Mesendoderm (in vitro differentiated cells): Measurements from ENCODE around the gene CMKLR1.

ENCODE experiments used
- DNase-seq: peaks from one replicate; pipeline ENCODE4 v3.0.0; 2013
- H2AK5ac ChIP-seq: 2 replicates; pipeline ENCODE4 v1.6.1; 2013; ENCODE audit warnings: low read length, inconsistent platforms
- H2BK120ac ChIP-seq: 2 replicates; pipeline ENCODE4 v1.6.1; 2013; ENCODE audit warnings: low read depth, mild to moderate bottlenecking, low read length, moderate library complexity, mixed read lengths
- H2BK15ac ChIP-seq: replicated peaks from 2 replicates; pipeline ENCODE4 v1.6.1; 2013; ENCODE audit warnings: low read depth, mild to moderate bottlenecking, moderate library complexity
- H2BK5ac ChIP-seq: 2 replicates; pipeline ENCODE4 v1.6.1; 2013; ENCODE audit warnings: low read length, inconsistent platforms
- H3K18ac ChIP-seq: 2 replicates; pipeline ENCODE4 v1.6.1; 2013; ENCODE audit warnings: mild to moderate bottlenecking, low read length, mixed read lengths
- H3K23ac ChIP-seq: one replicate; pipeline ENCODE4 v1.6.1; 2013; ENCODE audit warnings: low read length
- H3K27ac ChIP-seq: 2 replicates; pipeline ENCODE4 v1.5.1; 2013; ENCODE audit warnings: low read depth, mild to moderate bottlenecking, inconsistent platforms, low read length, moderate library complexity
- H3K27me3 ChIP-seq: 2 replicates; pipeline ENCODE4 v1.6.1; 2013; ENCODE audit warnings: low read length, control low read depth, mild to moderate bottlenecking, inconsistent platforms; ENCODE audit not compliant: insufficient read depth, poor library complexity
- H3K36me3 ChIP-seq: 2 replicates; pipeline ENCODE4 v1.6.1; 2013; ENCODE audit warnings: low read length, inconsistent platforms; ENCODE audit not compliant: control insufficient read depth, insufficient read depth
- H3K4ac ChIP-seq: one replicate; pipeline ENCODE4 v1.6.1; 2013; ENCODE audit warnings: low read depth, mild to moderate bottlenecking, low read length, moderate library complexity
- H3K4me1 ChIP-seq: 2 replicates; pipeline ENCODE4 v1.6.1; 2013; ENCODE audit warnings: low read depth, low read length, inconsistent platforms; ENCODE audit not compliant: control insufficient read depth
- H3K4me2 ChIP-seq: 2 replicates; pipeline ENCODE4 v1.6.1; 2013; ENCODE audit warnings: low read length
- H3K4me3 ChIP-seq: 2 replicates; pipeline ENCODE4 v1.5.1; 2013; ENCODE audit warnings: mild to moderate bottlenecking, low read length
- H3K56ac ChIP-seq: one replicate; pipeline ENCODE4 v1.6.1; 2013; ENCODE audit warnings: low read length
- H3K79me1 ChIP-seq: 2 replicates; pipeline ENCODE4 v1.6.1; 2013; ENCODE audit warnings: low read length, inconsistent platforms
- H3K79me2 ChIP-seq: 2 replicates; pipeline ENCODE4 v1.6.1; 2013; ENCODE audit warnings: mild to moderate bottlenecking, low read length; ENCODE audit not compliant: control insufficient read depth, insufficient read depth
- H3K9ac ChIP-seq: 2 replicates; pipeline ENCODE4 v1.6.1; 2013; ENCODE audit warnings: low read length, inconsistent platforms
- H4K5ac ChIP-seq: one replicate; pipeline ENCODE4 v1.6.1; 2013; ENCODE audit warnings: low read length
- H4K8ac ChIP-seq: one replicate; pipeline ENCODE4 v1.6.1; 2013; ENCODE audit warnings: low read depth, mild to moderate bottlenecking, control low read depth, low read length, moderate library complexity
- WGBS: extraction: QIAGEN DNeasy Blood & Tissue Kit; methylation state at CpG from one replicate; pipeline ENCODE4 v1.1.7; 2013; ENCODE audit warnings: low lambda C conversion rate, missing lambda C conversion rate; ENCODE audit not compliant: insufficient coverage; ENCODE audit errors: extremely low coverage; 5-methylcytosine and 5-hydroxymethylcytosine counted together

The CMKLR1 gene

DNA sequence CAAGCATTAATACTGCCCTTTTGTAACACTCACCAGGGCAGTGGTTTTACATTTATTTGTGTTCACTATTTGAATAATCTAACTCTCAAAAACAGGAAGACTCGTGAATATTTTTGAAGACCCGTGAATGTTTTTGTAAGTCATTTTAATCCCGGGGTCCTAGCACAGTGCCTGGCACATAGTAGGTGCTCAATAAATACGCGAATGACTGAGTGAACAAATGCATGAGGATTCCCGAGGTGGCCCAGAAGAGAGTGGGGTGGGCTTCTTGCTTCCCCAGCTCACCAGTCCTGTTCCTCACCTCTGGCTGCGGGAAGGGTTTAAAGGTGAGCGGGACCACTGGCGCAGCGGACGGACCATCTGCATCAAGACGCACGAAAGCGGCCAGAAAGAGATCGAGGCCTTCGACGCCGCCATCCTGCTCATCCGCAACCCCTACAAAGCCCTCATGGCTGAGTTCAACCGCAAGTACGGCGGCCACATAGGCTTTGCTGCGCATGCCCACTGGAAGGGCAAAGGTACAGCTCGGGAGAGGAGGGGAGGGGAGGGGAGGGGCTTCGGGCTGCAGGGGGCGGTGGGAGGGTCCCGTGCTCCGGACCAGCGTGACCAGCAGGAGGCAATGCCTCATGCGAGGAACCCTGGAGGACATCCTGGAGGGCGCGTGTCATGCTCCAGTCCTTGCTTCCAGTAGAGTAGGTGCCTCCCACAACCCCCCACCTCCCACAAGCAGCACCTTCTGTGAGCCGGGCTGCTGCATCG lies 98.9 kb downstream of the CMKLR1 start:
- DNase-seq = peak; percentile 63
- H3K27ac ChIP-seq = no peak overlapping the region
- peaks cover 6% of the 10 kb centered on the region for H3K4me1 ChIP-seq
- H3K4ac ChIP-seq = no peak overlapping the region
- H3K27me3 ChIP-seq = no peaks in the 10 kb centered on the region
- H2BK15ac ChIP-seq = no peak overlapping the region
- no peaks in the 10 kb centered on the region for H3K79me2 ChIP-seq
- H2BK120ac ChIP-seq = no peak overlapping the region
- H3K4me2 ChIP-seq = no peak overlapping the region
- no peak overlapping the region for H3K18ac ChIP-seq
- H3K79me1 ChIP-seq = no peaks in the 10 kb centered on the region
- H4K8ac ChIP-seq = no peak overlapping the region
- no peak overlapping the region for H2BK5ac ChIP-seq
- no peaks in the 10 kb centered on the region for H3K36me3 ChIP-seq
- H3K4me3 ChIP-seq = no peak overlapping the region
- H3K56ac ChIP-seq = peak overlapping the region; percentile 75
- H2AK5ac ChIP-seq = no peak overlapping the region
- WGBS = no CpG with 5 or more reads among the region's 34 CpGs
- no peak overlapping the region for H3K23ac ChIP-seq
- H4K5ac ChIP-seq = no peak overlapping the region
- H3K9ac ChIP-seq = no peak overlapping the region

DNA sequence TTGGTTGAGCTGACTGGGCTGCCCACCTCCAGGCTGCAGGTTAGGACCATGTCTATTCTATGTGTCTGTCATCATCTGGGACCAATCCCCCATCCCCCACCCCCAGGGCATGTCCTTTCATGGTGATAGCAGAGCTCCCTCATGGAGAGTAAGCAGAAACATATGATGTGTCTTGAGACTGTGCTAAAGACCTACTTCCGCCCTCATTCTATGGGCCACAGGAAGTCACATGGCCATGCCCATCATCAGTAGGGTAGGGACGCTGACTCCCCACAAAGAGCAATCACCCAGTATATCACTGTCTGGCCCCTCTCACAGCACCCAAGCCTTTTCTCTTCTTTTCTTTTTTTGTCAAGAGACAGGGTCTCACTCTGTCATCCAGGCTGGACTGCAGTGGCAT lies 99.7 kb downstream of the CMKLR1 start:
- no peak overlapping the region for H3K9ac ChIP-seq
- H3K36me3 ChIP-seq = no peaks in the 10 kb centered on the region
- H3K27ac ChIP-seq = no peak overlapping the region
- no peaks in the 10 kb centered on the region for H3K27me3 ChIP-seq
- H2BK5ac ChIP-seq = no peak overlapping the region
- no peaks in the 10 kb centered on the region for H3K79me1 ChIP-seq
- no peak overlapping the region for H3K23ac ChIP-seq
- no peak overlapping the region for H3K18ac ChIP-seq
- no peak overlapping the region for H3K4ac ChIP-seq
- no peak overlapping the region for H2AK5ac ChIP-seq
- DNase-seq = no peak
- no peak overlapping the region for H4K8ac ChIP-seq
- no peak overlapping the region for H2BK15ac ChIP-seq
- H3K4me3 ChIP-seq = no peak overlapping the region
- no peak overlapping the region for H4K5ac ChIP-seq
- peak overlapping the region; percentile 9 for H3K56ac ChIP-seq
- peaks cover 6% of the 10 kb centered on the region for H3K4me1 ChIP-seq
- no peak overlapping the region for H2BK120ac ChIP-seq
- no peak overlapping the region for H3K4me2 ChIP-seq
- H3K79me2 ChIP-seq = no peaks in the 10 kb centered on the region
- no CpG with 5 or more reads among the region's 2 CpGs for WGBS

DNA sequence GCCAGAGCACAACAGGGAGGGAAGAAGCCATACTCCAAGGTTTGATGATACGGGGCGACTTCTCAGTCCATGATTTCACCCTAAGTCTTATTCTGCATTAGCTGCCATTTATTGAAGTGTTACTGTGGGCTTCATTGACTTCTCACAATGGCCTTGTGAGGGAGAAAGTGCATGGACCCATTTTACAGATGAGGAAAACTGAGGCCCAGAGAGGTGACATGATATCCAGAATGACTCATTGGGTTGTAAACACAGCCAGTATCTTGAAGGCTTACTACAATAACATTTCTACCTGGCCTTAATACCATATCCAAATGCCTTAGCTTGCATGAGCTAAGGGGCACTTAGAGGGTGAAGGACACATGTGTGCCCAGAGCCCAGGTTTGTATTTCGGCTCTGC lies 100.6 kb downstream of the CMKLR1 start:
- no peak overlapping the region for H2BK5ac ChIP-seq
- no peak overlapping the region for H2AK5ac ChIP-seq
- no peak overlapping the region for H3K4ac ChIP-seq
- H3K23ac ChIP-seq = no peak overlapping the region
- H3K27me3 ChIP-seq = no peaks in the 10 kb centered on the region
- H3K79me2 ChIP-seq = no peaks in the 10 kb centered on the region
- no peak overlapping the region for H3K9ac ChIP-seq
- H4K5ac ChIP-seq = no peak overlapping the region
- H3K4me1 ChIP-seq = peaks cover 6% of the 10 kb centered on the region
- no peak overlapping the region for H3K56ac ChIP-seq
- no peaks in the 10 kb centered on the region for H3K36me3 ChIP-seq
- H3K4me2 ChIP-seq = no peak overlapping the region
- no peak for DNase-seq
- H3K27ac ChIP-seq = no peak overlapping the region
- no peak overlapping the region for H4K8ac ChIP-seq
- no peak overlapping the region for H2BK15ac ChIP-seq
- no peak overlapping the region for H2BK120ac ChIP-seq
- no peaks in the 10 kb centered on the region for H3K79me1 ChIP-seq
- no peak overlapping the region for H3K4me3 ChIP-seq
- WGBS = no CpG with 5 or more reads among the region's 3 CpGs
- H3K18ac ChIP-seq = no peak overlapping the region
